HepG2 (cell line): ENCODE data around the gene ALOX5. TPM values are rescaled to one million over a fixed set of nuclear protein-coding genes. Genes with fewer than 3 reads are reported as not detected.

Experiments
- FOXA1 ChIP-seq, 2 experiments: fragments of 450-650 bp in 1 of 2; sonication (generic) in 1 of 2; formaldehyde crosslinking in 1 of 2; IDR thresholded peaks; 2 replicates each; pipeline versions ENCODE4 v1.4.0 to v1.6.1; 2016 to 2020; ENCODE audit warnings: missing genetic modification reagents in 1 of 2
- GATA4 ChIP-seq: sonication (generic); IDR thresholded peaks from 2 replicates; pipeline ENCODE4 v1.6.1; 2016; ENCODE audit warnings: antibody characterized with exemption, low read depth, borderline replicate concordance
- GFI1 ChIP-seq: sonication (generic); formaldehyde crosslinking; IDR thresholded peaks from 2 replicates; pipeline ENCODE4 v1.5.0; 2020; ENCODE audit warnings: missing genetic modification reagents, mild to moderate bottlenecking, borderline replicate concordance
- NFE2L1 ChIP-seq: sonication (generic); formaldehyde crosslinking; IDR thresholded peaks from 2 replicates; pipeline ENCODE4 v1.4.0; 2020; ENCODE audit warnings: missing genetic modification reagents, mild to moderate bottlenecking, borderline replicate concordance
- ZNF10 ChIP-seq: sonication (generic); formaldehyde crosslinking; IDR thresholded peaks from 2 replicates; pipeline ENCODE4 v1.4.0; 2020; ENCODE audit warnings: mild to moderate bottlenecking, low read depth, missing genetic modification reagents, borderline replicate concordance
- ZNF451 ChIP-seq: sonication (generic); formaldehyde crosslinking; IDR thresholded peaks from 2 replicates; pipeline ENCODE4 v1.5.0; 2020; ENCODE audit warnings: mild to moderate bottlenecking, missing genetic modification reagents
- ZNF792 ChIP-seq: IDR thresholded peaks from 2 replicates; pipeline ENCODE4 v1.6.1; 2016
- polyA plus RNA-seq, 8 experiments: library from polyadenylated mRNA; depleted of rRNA in 3 of 8; stranded (reverse) in 7 of 8; unstranded in 1 of 8; fragments of >200 nt; fragmentation: Illumina TruSeq in 4 of 8; extraction: Trizol in 4 of 8; gene quantifications; 2 replicates each; pipeline versions ENCODE4 v1.2.1 to v1.2.3, GENCODE V29; 2011 to 2016; ENCODE audit warnings: low read depth in 4 of 8, missing spikeins in 1 of 8, mixed read lengths in 1 of 8; ENCODE audit not compliant: insufficient read depth in 1 of 8
- total RNA-seq, 5 experiments: library from RNA; depleted of rRNA; stranded (reverse); fragments of >200 nt; fragmentation: Illumina TruSeq; extraction: Trizol; gene quantifications; 2 replicates each; pipeline ENCODE4 v1.2.3, GENCODE V29; 2016; ENCODE audit warnings: low read depth in 1 of 5
- TF ChIP-seq, protein P1 (sequence below): sonication (generic); formaldehyde crosslinking; IDR thresholded peaks from 2 replicates; pipeline ENCODE4 v1.5.1; 2020; ENCODE audit warnings: missing genetic modification reagents, mild to moderate bottlenecking, borderline replicate concordance
- TF ChIP-seq, protein P2 (sequence below): sonication (generic); formaldehyde crosslinking; conservative IDR thresholded peaks from 2 replicates; pipeline ENCODE4 v1.5.0; 2020; ENCODE audit warnings: missing genetic modification reagents
- TF ChIP-seq, protein P3 (sequence below): IDR thresholded peaks from 2 replicates; pipeline ENCODE4 v1.6.1; 2016; ENCODE audit warnings: low read depth, borderline replicate concordance
- TF ChIP-seq, protein P4 (sequence below), 2 experiments: sonication (generic) in 1 of 2; formaldehyde crosslinking in 1 of 2; IDR thresholded peaks; 2 replicates each; pipeline versions ENCODE4 v1.5.1 to v1.6.1; 2011 to 2020; ENCODE audit warnings: borderline replicate concordance in 1 of 2, low read depth in 1 of 2, low read length in 1 of 2, mild to moderate bottlenecking in 1 of 2, missing genetic modification reagents in 1 of 2, moderate library complexity in 1 of 2
- TF ChIP-seq, protein P5 (sequence below): IDR thresholded peaks from 2 replicates; pipeline ENCODE4 v1.6.1; 2012; ENCODE audit warnings: inconsistent platforms

Gene ALOX5
- total and polyA plus RNA-seq, 2 of the 13 experiments (the other 11 are each of a cell fraction or from before 2014, with no cell fraction given): 0.04 TPM; not detected in 1

DNA sequence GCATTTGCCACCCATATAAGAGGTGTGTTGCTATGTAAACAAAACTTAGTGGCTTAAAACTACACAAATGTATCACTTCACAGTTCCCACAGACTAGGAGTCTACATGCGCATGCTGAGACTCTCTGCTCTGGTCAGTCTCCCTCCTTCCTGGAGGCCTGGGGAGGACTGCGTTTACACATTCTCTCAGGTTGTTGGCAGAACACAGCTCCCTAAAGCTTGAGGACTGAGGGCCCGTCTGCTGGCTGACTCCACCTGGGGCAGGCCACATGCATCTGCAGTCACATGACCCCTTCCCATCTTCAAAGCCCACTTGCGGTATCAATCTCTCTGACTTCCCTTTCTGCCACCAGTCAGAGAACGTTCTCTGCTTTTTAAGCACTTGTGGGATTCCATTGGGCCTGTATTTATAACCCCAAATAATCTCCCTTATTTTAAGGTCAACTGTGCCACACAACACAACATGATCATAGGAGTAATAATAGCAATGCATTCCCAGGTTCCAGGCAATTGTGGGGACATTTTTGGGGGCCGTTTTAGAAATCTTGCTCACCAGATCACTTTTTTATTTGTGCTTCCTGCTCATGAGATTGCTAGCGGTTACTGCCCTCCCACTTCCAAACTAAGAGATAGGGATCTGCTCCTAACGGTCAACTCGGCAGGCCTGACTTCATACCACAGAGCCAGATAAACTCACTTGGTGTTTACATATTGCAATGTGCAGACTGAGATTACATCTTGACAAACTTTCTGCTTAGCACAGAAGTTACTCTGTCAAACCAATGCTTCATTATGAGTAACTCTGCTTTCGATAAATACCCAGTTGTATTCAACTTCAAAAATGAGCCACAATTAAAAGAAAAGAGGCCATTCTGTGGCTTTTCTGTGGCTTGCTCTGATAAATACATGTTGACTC is 96.3 kb downstream of the ALOX5 start (continued):
- TF ChIP-seq, protein P1, sequence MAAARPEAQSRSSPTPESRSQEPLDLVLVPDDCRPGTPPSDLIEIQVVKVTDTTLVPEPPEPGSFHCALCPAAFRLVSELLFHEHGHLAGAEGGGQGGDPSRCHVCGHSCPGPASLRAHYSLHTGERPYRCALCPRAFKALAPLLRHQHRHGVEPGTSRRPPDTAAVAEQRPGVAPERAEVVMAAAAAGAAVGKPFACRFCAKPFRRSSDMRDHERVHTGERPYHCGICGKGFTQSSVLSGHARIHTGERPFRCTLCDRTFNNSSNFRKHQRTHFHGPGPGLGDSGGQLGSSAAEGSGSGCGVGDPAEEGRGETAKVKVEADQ (CRISPR knock-in tag): no peak
- TF ChIP-seq, protein P2, sequence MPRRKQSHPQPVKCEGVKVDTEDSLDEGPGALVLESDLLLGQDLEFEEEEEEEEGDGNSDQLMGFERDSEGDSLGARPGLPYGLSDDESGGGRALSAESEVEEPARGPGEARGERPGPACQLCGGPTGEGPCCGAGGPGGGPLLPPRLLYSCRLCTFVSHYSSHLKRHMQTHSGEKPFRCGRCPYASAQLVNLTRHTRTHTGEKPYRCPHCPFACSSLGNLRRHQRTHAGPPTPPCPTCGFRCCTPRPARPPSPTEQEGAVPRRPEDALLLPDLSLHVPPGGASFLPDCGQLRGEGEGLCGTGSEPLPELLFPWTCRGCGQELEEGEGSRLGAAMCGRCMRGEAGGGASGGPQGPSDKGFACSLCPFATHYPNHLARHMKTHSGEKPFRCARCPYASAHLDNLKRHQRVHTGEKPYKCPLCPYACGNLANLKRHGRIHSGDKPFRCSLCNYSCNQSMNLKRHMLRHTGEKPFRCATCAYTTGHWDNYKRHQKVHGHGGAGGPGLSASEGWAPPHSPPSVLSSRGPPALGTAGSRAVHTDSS (CRISPR knock-in tag): no peak
- TF ChIP-seq, protein P3, sequence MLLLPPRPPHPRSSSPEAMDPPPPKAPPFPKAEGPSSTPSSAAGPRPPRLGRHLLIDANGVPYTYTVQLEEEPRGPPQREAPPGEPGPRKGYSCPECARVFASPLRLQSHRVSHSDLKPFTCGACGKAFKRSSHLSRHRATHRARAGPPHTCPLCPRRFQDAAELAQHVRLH: no peak
- TF ChIP-seq ZNF792 (CRISPR knock-in tag) (peak; percentile 99), NFE2L1 (no peak), ZNF451 (no peak), GFI1 (CRISPR knock-in tag) (peak; percentile 98), GATA4 (peak; percentile 72), FOXA1 (IDR thresholded peaks at IDR 0.05) (no peak; the same call in 1 of the 2 replicates), FOXA1 (CRISPR knock-in tag; IDR thresholded peaks at IDR 0.05) (peak; percentile 95), ZNF10 (no peak)
- TF ChIP-seq, protein P4, sequence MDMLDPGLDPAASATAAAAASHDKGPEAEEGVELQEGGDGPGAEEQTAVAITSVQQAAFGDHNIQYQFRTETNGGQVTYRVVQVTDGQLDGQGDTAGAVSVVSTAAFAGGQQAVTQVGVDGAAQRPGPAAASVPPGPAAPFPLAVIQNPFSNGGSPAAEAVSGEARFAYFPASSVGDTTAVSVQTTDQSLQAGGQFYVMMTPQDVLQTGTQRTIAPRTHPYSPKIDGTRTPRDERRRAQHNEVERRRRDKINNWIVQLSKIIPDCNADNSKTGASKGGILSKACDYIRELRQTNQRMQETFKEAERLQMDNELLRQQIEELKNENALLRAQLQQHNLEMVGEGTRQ (IDR thresholded peaks at IDR 0.05; ENCODE audit: low read depth, low read length): peak; percentile 70
- TF ChIP-seq, protein P4 (CRISPR knock-in tag; IDR thresholded peaks at IDR 0.05; ENCODE audit: borderline replicate concordance): peak; percentile 82; the same call in 1 of the 2 replicates
- TF ChIP-seq, protein P5, sequence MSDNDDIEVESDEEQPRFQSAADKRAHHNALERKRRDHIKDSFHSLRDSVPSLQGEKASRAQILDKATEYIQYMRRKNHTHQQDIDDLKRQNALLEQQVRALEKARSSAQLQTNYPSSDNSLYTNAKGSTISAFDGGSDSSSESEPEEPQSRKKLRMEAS: 0 out of 2 replicates have a peak, but pooled peaks have one; percentile 22
